ENCODE data around the gene ZRSR2. TPM values are rescaled to one million over a fixed set of nuclear protein-coding genes. Genes with fewer than 3 reads are reported as not detected.

The ZRSR2 gene
- total RNA-seq, 1 donor from 2014 or later, result 4.2 TPM

DNA sequence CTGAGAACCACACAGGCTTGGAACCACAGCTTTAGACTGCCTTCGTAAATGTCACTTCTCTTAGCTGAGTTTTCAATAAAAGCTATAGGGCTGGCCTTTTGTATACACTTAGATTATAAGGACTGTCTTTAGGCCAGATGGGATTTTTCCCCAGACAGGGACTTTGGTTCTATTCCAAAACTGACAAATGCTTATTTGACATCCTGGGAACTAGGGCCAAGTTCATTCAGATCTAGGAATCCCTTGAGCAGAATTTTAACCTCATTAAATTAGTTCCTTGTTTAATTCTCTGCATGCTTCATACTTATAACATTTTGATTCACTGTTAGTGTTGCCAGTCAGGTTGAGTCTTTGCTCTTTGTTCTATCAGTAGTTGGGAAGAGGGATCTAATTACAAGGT, 23.1 kb downstream of the ZRSR2 start:
- H3K27me3 ChIP-seq (ENCODE audit: control insufficient read depth, insufficient read depth, low read length), result no peaks in the 10 kb centered on the region
- TF ChIP-seq CTCF (IDR thresholded peaks at IDR 0.05; ENCODE audit: insufficient read depth, low read length, severe bottlenecking), result no peak
- no peak for DNase-seq (ENCODE audit: low read depth)
- peaks cover 5% of the 10 kb centered on the region for H3K36me3 ChIP-seq (ENCODE audit: control insufficient read depth, insufficient read depth, low read length)
- FAIRE-seq, result no peak
- no peak overlapping the region for H3K4me3 ChIP-seq (ENCODE audit: low read depth, low read length)

DNA sequence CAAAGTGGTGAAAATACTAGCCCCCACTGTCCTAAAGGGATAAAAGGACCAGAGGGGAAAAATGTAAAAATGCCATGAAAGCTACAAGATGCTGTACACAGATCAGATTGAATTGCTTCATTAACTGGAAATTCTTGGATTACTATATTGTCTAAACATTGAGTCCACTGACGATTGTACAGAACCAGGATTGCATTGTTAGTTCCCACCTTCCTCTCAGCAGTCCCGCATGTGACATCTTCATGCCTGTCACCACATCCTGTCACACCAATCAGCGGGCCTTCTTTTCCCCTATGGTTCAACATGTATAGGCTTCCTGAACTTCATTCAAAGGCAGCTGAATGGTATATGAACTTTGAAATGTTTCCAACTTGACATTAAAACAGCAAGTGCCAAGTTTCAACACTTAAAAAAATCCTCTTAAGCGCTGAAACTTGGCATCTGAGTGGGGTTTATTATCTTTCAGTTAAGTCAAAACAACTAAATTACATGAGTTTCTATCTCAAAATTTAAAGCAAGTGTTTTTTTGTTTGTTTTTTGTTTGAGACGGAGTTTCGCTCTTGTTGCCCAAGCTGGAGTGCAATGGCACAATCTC, 24.6 kb downstream of the ZRSR2 start:
- Histone ChIP-seq H3K36me3 (ENCODE audit: control insufficient read depth, insufficient read depth, low read length) (peaks cover 5% of the 10 kb centered on the region), H3K27me3 (ENCODE audit: control insufficient read depth, insufficient read depth, low read length) (no peaks in the 10 kb centered on the region), H3K4me3 (ENCODE audit: low read depth, low read length) (no peak overlapping the region)
- no peak for TF ChIP-seq CTCF (IDR thresholded peaks at IDR 0.05; ENCODE audit: insufficient read depth, low read length, severe bottlenecking)
- DNase-seq (ENCODE audit: low read depth), result no peak
- FAIRE-seq, result no peak

GRCh38 chrX:15815779-15816437, 25.6 kb downstream of the ZRSR2 start:
- peak; percentile 34 for TF ChIP-seq CTCF (IDR thresholded peaks at IDR 0.05; ENCODE audit: insufficient read depth, low read length, severe bottlenecking)
- DNase-seq (ENCODE audit: low read depth), result peak; percentile 3
- Histone ChIP-seq H3K36me3 (ENCODE audit: control insufficient read depth, insufficient read depth, low read length) (peaks cover 5% of the 10 kb centered on the region), H3K27me3 (ENCODE audit: control insufficient read depth, insufficient read depth, low read length) (no peaks in the 10 kb centered on the region), H3K4me3 (ENCODE audit: low read depth, low read length) (no peak overlapping the region)
- peak; percentile 82 for FAIRE-seq

- Histone ChIP-seq H3K4me3 (ENCODE audit: low read depth, low read length) (no peak overlapping the region), H3K27me3 (ENCODE audit: control insufficient read depth, insufficient read depth, low read length) (no peaks in the 10 kb centered on the region), H3K36me3 (ENCODE audit: control insufficient read depth, insufficient read depth, low read length) (peaks cover 5% of the 10 kb centered on the region)
- DNase-seq (ENCODE audit: low read depth) (no peak), FAIRE-seq (no peak)
- no peak for TF ChIP-seq CTCF (IDR thresholded peaks at IDR 0.05; ENCODE audit: insufficient read depth, low read length, severe bottlenecking)
Measured at GRCh38 chrX:15816438-15816809, 26.1 kb downstream of the ZRSR2 start.

GRCh38 chrX:15816886-15817285, 26.6 kb downstream of the ZRSR2 start:
- Histone ChIP-seq H3K36me3 (ENCODE audit: control insufficient read depth, insufficient read depth, low read length) (peaks cover 5% of the 10 kb centered on the region), H3K4me3 (ENCODE audit: low read depth, low read length) (no peak overlapping the region), H3K27me3 (ENCODE audit: control insufficient read depth, insufficient read depth, low read length) (no peaks in the 10 kb centered on the region)
- no peak for DNase-seq (ENCODE audit: low read depth)
- no peak for TF ChIP-seq CTCF (IDR thresholded peaks at IDR 0.05; ENCODE audit: insufficient read depth, low read length, severe bottlenecking)
- FAIRE-seq, result no peak

Data from bronchial epithelial cell (primary cell).